ENCODE measurements around the gene TRIML2.

Gene TRIML2, protein sequence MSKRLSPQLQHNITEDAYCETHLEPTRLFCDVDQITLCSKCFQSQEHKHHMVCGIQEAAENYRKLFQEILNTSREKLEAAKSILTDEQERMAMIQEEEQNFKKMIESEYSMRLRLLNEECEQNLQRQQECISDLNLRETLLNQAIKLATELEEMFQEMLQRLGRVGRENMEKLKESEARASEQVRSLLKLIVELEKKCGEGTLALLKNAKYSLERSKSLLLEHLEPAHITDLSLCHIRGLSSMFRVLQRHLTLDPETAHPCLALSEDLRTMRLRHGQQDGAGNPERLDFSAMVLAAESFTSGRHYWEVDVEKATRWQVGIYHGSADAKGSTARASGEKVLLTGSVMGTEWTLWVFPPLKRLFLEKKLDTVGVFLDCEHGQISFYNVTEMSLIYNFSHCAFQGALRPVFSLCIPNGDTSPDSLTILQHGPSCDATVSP

GRCh38 chr4:188109157-188109755, at the start of gene TRIML2:
Gene TRIML2 (minus strand): TSS chr4:188109603. CDS start chr4:188105368, 4,235 bp downstream.
- DNase-seq = no peak

- no peak for DNase-seq
Measured at GRCh38 chr4:188158336-188158735, 48.9 kb upstream of the TRIML2 start.

GRCh38 chr4:188154668-188155405, 45.4 kb upstream of the TRIML2 start:
- DNase-seq = no peak

- DNase-seq = no peak
Measured at GRCh38 chr4:188147776-188148175, 38.4 kb upstream of the TRIML2 start.

DNA sequence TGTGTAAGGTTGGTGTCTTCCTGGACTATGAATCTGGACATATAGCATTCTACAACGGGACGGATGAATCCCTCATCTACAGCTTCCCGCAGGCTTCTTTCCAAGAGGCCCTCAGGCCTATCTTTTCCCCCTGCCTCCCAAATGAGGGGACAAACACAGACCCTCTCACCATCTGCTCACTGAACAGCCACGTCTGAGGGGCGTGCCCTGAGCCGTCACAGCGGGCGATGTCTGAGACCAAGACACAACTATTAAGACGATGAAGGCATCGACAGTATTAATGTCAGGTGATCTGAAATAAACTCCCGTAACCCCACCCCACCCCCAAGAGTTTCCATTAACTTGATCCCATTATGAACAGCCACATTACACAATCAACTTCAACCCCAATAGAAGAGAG, 37.8 kb upstream of the TRIML2 start:
- DNase-seq = no peak

- DNase-seq = no peak
Measured at GRCh38 chr4:188146618-188147017, 37.2 kb upstream of the TRIML2 start.

- DNase-seq = no peak
Measured at GRCh38 chr4:188145601-188146000, 36.2 kb upstream of the TRIML2 start.

- no peak for DNase-seq
Measured at GRCh38 chr4:188143731-188144130, 34.3 kb upstream of the TRIML2 start.

- no peak for DNase-seq
Measured at GRCh38 chr4:188139671-188140070, 30.3 kb upstream of the TRIML2 start.

- DNase-seq = no peak
Measured at GRCh38 chr4:188139141-188139540, 29.7 kb upstream of the TRIML2 start, which contains the start of gene TRIML1. Gene TRIML1 (plus strand): TSS chr4:188139441. CDS start chr4:188139559, 118 bp downstream.

DNA sequence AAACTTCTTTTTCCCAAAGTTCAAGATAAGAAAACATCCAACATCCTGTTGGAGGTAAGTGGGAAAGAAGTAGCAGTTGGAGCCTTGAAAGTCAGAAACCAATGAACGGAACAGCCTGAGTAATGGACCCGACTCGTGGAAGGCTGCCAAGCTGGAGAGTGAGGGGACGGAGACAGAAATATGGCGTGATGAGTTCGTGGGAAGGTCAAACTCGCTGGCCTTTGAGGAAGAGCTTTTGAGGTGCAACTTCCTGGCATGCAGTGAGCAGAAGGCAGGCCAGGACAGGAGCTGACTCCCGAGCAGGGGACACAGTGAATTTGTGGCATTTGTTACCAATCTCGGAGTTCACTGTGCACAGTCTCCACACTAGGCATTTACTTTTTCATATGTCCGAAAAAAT, 28.8 kb upstream of the TRIML2 start:
- DNase-seq = no peak

GRCh38 chr4:188132232-188132631, 22.8 kb upstream of the TRIML2 start:
- no peak for DNase-seq

DNA sequence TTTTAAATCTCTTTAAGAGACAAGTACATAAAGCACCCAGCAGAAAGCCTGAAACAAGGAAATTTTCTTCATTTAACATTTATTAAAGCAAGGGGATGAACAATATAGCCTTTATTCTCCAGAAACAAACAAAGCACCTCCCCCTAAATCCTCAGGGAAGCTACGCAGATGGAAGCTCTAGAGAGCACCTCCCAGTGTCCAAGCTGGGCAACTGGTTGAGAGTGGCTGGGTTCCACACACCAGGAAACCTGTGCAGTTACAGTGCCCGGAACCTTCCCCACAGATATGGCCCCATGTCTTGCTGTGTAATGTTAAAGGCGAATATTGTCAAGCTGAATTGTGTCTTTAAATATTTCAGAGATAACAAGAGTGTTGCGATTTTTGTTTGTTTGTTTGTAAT, 21.0 kb upstream of the TRIML2 start:
- no peak for DNase-seq

GRCh38 chr4:188127214-188127874, 17.9 kb upstream of the TRIML2 start:
- DNase-seq = no peak

GRCh38 chr4:188121530-188121929, 12.1 kb upstream of the TRIML2 start:
- DNase-seq = no peak

DNA sequence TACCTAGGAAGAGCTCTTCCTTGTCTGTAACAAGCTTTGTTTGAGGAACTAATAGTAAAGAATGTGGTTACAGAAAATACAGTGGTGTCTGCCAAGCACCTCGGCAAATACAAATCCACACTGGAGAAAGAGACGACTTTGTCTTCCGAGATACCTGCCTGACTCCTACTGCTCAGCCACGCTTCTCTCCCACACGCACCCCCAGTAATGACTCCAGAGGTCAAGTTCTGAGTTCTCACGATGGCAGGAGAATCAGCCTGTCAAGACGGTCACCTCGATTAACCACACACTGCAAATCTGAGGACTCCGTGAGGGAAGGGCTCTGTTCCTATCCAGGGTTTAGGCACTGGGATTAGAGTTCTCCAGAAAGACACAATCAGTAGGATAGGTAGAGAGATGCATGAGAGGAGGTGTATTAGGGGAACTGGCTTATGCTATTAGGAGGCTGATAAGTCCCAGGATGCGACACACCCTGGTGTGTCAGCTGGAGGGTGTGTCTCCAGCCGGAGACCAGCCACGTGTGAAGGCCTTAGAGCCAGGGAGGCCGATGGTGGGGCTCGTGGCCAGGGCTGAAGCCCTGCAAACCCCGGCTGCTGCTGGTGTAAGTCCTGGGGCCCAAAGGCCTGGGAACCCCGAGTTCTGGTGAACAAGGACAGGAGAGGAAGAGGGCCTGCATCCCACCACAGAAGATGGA, 8.4 kb upstream of the TRIML2 start:
- DNase-seq = no peak

GRCh38 chr4:188113156-188113555, 3.8 kb upstream of the TRIML2 start:
- no peak for DNase-seq

DNA sequence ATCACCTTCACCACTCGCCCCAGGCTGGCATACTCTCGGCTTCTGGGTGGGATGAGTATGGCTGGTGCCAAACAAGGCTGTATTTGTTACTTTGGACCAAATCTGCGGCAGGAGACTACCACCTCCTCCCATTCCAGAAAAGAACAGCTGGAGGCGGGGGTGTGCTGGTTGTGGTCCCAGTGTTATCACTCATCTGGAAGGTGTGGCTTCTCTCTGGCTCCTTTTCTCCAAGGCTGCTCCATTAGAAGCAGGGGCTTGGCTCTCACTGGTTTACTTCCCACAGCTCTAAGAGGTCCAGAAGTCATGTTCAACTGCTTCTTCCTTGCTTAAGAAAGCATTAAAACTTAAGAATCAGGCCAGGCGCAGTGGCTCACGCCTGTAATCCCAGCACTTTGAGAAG, 2.6 kb upstream of the TRIML2 start:
- no peak for DNase-seq

GRCh38 chr4:188110741-188111471, 1.5 kb upstream of the TRIML2 start:
- no peak for DNase-seq

- DNase-seq = no peak
Measured at GRCh38 chr4:188110036-188110435, 633 bp upstream of the TRIML2 start.

DNA sequence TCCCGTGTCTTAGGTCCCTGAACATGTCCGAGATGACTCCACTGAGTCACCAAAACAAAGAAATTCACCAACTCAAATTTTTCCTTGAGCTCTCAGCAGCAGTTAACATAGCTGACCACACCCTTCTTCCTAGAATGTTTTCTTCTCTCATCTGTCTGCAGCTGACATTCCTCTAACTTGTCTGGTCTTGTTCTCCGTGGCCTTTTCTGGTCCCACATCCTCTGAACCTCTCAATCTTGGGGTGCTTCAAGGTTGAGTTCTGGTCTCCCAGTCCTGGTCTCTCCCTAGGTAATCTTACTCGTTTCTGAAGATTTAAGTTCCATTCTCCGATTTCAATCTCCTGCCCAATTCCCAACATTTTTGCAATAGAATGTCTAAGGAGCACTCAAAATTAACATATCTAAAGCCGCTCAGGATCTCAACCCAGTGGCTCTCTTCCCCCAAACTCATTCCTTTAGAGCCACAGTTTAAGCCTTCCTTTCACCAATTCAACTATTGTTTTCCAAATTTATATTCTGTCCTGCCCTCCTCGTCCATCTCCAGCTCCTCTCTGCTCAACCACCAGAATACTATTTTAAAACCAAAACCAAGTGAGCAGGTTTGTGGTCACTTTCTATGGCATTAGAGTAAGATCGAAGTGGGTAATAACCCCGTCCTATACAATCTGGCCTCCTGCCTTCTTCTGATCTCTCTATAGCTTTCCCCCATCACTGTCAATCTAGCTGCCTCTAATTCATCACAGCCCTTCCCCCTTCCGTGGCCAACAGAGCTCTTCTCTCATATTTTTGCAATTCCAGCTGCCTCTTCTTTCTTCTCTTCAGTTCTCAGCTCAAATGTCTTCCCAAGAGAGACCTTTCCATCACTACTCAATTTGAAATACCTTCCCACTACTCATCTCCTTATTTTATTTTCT, 1.2 kb downstream of the TRIML2 start:
- DNase-seq = no peak
